GM12801 (cell line): Measurements from ENCODE around the gene ARHGAP22.

Experiments
- CTCF ChIP-seq: IDR thresholded peaks from one replicate; pipeline ENCODE4 v1.5.1; 2011; ENCODE audit warnings: control low read depth; ENCODE audit not compliant: insufficient read length; ENCODE audit errors: extremely low read depth

Gene ARHGAP22

GRCh38 chr10:48564466-48565160, 40.3 kb downstream of the ARHGAP22 start:
- no peak for TF ChIP-seq CTCF

- no peak for TF ChIP-seq CTCF
These were observed 47.3 kb downstream of the ARHGAP22 start for GRCh38 chr10:48557511-48558123.

- TF ChIP-seq CTCF: no peak
These were observed 48.2 kb downstream of the ARHGAP22 start for GRCh38 chr10:48556713-48557112.

GRCh38 chr10:48556065-48556464, 48.8 kb downstream of the ARHGAP22 start:
- TF ChIP-seq CTCF: no peak

GRCh38 chr10:48555310-48556042, 49.4 kb downstream of the ARHGAP22 start:
- no peak for TF ChIP-seq CTCF

- TF ChIP-seq CTCF: no peak
These were observed 50.2 kb downstream of the ARHGAP22 start for GRCh38 chr10:48554656-48555055.

GRCh38 chr10:48554246-48554645, 50.6 kb downstream of the ARHGAP22 start:
- TF ChIP-seq CTCF: no peak
